Ishikawa (cell line): Measurements from ENCODE around the gene RPL19.

Experiments used
- CEBPB ChIP-seq: IDR thresholded peaks from 2 replicates; pipeline ENCODE4 v1.6.1; 2012
- CREB1 ChIP-seq: IDR thresholded peaks from 2 replicates; pipeline ENCODE4 v1.6.1; 2012; ENCODE audit warnings: low read depth
- EGR1 ChIP-seq: IDR thresholded peaks from 2 replicates; pipeline ENCODE4 v1.6.1; 2012
- EP300 ChIP-seq: IDR thresholded peaks from 2 replicates; pipeline ENCODE4 v1.6.1; 2012; ENCODE audit warnings: borderline replicate concordance
- FOXM1 ChIP-seq: IDR thresholded peaks from 2 replicates; pipeline ENCODE4 v1.6.1; 2012; ENCODE audit warnings: low read depth, borderline replicate concordance
- MAX ChIP-seq: IDR thresholded peaks from 2 replicates; pipeline ENCODE4 v1.6.1; 2012
- NFIC ChIP-seq: IDR thresholded peaks from 2 replicates; pipeline ENCODE4 v1.6.1; 2012
- RAD21 ChIP-seq: IDR thresholded peaks from 2 replicates; pipeline ENCODE4 v1.6.1; 2012; ENCODE audit warnings: low read depth
- REST ChIP-seq: IDR thresholded peaks from 2 replicates; pipeline ENCODE4 v1.6.1; 2012; ENCODE audit warnings: low read depth, mild to moderate bottlenecking
- TAF1 ChIP-seq: IDR thresholded peaks from 2 replicates; pipeline ENCODE4 v1.6.1; 2012; ENCODE audit warnings: low read depth, mild to moderate bottlenecking
- TCF12 ChIP-seq: IDR thresholded peaks from 2 replicates; pipeline ENCODE4 v1.6.1; 2012; ENCODE audit warnings: low read depth
- TEAD4 ChIP-seq: IDR thresholded peaks from 2 replicates; pipeline ENCODE4 v1.6.1; 2012
- USF1 ChIP-seq: IDR thresholded peaks from 2 replicates; pipeline ENCODE4 v1.6.1; 2012
- YY1 ChIP-seq: IDR thresholded peaks from 2 replicates; pipeline ENCODE4 v1.6.1; 2012; ENCODE audit warnings: low read depth
- ZBTB7A ChIP-seq: IDR thresholded peaks from 2 replicates; pipeline ENCODE4 v1.6.1; 2012; ENCODE audit warnings: low read depth

Gene RPL19

GRCh38 chr17:39236981-39237441 is 36.9 kb downstream of the RPL19 start:
- no peak for TF ChIP-seq MAX
- no peak for TF ChIP-seq ZBTB7A
- TF ChIP-seq REST, result no peak
- TF ChIP-seq TAF1, result no peak

GRCh38 chr17:39237586-39237985 is 37.5 kb downstream of the RPL19 start:
- TF ChIP-seq TEAD4 (no peak), TCF12 (no peak), FOXM1 (no peak)

- TF ChIP-seq NFIC, result peak; percentile 51; the same call in 1 of the 2 replicates
- no peak for TF ChIP-seq CEBPB
- TF ChIP-seq EGR1, result no peak
Observed at GRCh38 chr17:39238311-39238972, 38.4 kb downstream of the RPL19 start.

- TF ChIP-seq NFIC (no peak), MAX (peak; percentile 64; the same call in 1 of the 2 replicates), YY1 (no peak), RAD21 (peak; percentile 76), USF1 (no peak), ZBTB7A (no peak)
Observed at GRCh38 chr17:39239640-39240314, 39.7 kb downstream of the RPL19 start.

GRCh38 chr17:39240631-39241030 is 40.5 kb downstream of the RPL19 start:
- TF ChIP-seq TEAD4 (no peak), CEBPB (no peak), NFIC (no peak), REST (no peak), USF1 (no peak), EP300 (no peak), RAD21 (no peak), FOXM1 (no peak), ZBTB7A (no peak), YY1 (no peak), CREB1 (no peak), MAX (no peak), TAF1 (no peak)

- no peak for TF ChIP-seq YY1
- TF ChIP-seq RAD21, result no peak
- TF ChIP-seq TAF1, result no peak
- no peak for TF ChIP-seq EGR1
- no peak for TF ChIP-seq FOXM1
- no peak for TF ChIP-seq CREB1
- no peak for TF ChIP-seq TEAD4
- TF ChIP-seq ZBTB7A, result no peak
Observed at GRCh38 chr17:39243155-39243554, 43.1 kb downstream of the RPL19 start.
